ENCODE data around the gene GFRA1.

DNA sequence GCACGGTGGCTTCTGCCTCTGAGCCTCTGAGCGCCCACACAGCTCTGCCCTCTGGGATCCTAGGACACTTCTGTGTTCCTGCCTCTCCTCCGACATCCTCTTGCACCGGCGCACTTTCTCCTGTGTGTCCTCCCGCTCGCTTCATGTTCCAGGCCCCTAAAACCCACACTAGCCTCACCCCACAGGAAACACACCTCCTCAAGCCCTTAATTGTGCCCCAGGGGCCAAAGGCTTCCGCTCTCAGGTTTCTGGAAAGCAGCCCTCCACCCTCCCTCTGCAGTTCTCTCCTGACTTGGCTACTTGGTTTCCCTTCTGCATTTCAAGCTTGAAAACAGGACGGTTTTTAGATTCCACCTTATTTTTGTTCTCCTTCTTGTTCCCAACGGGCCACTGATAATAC lies 7.3 kb downstream of the GFRA1 start:
- TF ChIP-seq GATA2 (IDR thresholded peaks at IDR 0.05; ENCODE audit: low read depth, low read length) = no peak
- TF ChIP-seq GATA3 (IDR thresholded peaks at IDR 0.05; ENCODE audit: low read depth, low read length) = no peak
